GM19455 (cell line): ENCODE data around the gene ASH1L.
"Not testable (repeated sequence)": the region's sequence is repeated elsewhere in the genome, so short reads cannot be mapped to it uniquely, and the experiment has no call there.

Experiments used
- ATAC-seq: cut with Tn5 transposase; IDR thresholded peaks from one replicate; pipeline ENCODE4 v1.9.1; 2021; ENCODE audit not compliant: unreplicated experiment

The ASH1L gene

GRCh38 chr1:155563377-155564022, 897 bp upstream of the ASH1L start:
- ATAC-seq: peak; percentile 35

DNA sequence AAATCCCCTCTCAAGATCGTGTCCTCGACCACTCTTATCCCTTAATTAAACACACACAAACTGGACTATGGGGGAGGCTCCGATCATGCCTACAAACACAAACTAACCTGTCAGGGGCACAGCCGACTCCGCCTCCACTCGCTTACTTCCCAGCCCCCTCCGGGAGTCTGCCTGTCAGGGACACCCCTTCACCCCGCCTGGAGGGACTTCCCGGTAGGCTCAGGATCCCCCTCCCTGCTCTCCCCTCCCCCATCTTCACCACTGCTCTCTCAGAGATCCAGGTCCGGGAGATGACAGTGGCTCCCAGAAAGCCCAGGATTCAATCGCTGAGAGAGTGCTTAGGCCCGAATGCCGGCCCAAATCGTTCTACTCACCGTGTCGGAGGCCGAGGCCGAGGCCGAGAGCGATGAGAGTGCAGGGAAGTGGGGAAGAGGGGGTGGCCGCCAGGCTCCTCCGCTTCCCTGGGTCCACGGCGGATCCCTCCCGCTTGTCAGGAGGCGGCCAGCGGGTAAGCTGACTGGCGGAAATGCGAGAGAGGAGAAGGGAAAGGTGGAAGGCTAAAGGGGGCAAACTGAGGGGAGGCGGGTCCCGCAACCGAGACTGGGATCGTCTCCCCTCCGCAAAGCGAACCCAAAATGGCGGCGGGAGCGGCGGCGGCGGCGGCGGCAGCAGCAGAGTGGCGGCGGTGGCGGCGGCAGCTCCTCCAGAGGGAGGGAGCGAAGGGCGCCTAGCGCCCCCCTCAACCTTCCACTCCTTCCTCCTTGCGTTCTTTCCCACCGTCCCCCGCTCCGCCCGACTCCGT, 623 bp downstream of the ASH1L start:
- peak; percentile 19 for ATAC-seq

- ATAC-seq: no peak
Measured at GRCh38 chr1:155555915-155556314, 6.7 kb downstream of the ASH1L start.

- ATAC-seq: no peak
Measured at GRCh38 chr1:155553349-155553748, 9.3 kb downstream of the ASH1L start.

- ATAC-seq: no peak
Measured at GRCh38 chr1:155548706-155549105, 13.9 kb downstream of the ASH1L start.

DNA sequence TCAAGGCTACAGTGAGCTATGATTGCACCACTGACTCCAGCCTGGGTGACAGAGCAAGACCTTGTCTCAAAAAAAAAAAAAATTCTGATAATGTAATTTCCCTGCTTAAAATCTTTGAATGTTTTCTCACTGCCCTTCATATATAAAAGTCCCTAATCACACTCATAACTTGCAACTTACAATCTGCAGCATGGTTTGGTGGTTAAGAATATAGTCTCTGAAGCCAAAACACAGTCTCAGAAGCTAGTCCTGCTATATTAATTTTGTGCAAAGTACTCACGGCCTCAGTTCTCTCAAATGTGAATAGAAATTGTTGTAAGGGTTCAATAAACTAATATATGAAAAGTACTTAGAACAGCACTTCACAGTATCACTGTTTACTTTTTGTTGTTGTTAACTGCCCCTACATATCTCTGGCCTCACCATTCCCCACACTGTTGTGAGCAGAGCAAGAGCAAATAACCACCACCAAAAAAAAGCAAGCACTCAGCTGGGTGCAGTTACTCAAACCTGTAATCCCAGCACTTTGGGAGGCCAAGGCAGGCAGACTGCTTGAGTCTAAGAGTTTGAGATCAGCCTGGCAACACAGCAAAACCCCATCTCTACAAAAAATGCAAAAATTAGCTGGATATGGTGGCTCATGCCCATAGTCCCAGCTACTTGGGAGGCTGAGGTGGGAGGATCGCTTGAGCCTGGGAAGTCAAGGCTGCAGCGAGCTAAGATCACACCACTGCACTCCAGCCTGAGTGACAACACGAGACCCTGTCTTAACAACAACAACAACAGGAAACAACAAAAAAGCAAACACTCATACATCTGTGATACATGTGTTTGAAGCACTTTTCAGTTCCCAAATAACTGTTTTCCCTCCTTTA, 22.4 kb downstream of the ASH1L start:
- ATAC-seq: no peak

- ATAC-seq: no peak
Measured at GRCh38 chr1:155537193-155537592, 25.4 kb downstream of the ASH1L start.

GRCh38 chr1:155531624-155532023, 31.0 kb downstream of the ASH1L start:
- ATAC-seq: no peak

DNA sequence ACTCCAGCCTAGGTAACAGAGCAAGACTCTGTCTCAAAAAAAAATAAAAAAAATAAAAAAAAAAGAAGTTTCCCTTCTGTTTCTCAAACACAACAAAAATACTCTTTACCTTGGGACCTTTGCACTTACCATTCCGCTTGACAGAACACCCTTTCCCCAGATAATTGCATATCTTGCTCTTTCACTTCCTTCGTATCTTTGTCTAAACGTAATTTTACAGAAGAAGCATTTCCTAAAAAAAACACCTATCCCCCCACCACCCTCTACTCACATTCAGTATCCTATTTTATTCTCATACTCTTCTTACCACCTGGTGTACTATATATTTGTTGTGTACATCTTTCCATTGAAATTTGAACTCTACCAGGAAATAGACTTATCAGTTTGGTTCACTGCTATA, 32.7 kb downstream of the ASH1L start:
- no peak for ATAC-seq

GRCh38 chr1:155529109-155529508, 33.5 kb downstream of the ASH1L start:
- ATAC-seq: no peak

- no peak for ATAC-seq
Measured at GRCh38 chr1:155527677-155528076, 34.9 kb downstream of the ASH1L start.

DNA sequence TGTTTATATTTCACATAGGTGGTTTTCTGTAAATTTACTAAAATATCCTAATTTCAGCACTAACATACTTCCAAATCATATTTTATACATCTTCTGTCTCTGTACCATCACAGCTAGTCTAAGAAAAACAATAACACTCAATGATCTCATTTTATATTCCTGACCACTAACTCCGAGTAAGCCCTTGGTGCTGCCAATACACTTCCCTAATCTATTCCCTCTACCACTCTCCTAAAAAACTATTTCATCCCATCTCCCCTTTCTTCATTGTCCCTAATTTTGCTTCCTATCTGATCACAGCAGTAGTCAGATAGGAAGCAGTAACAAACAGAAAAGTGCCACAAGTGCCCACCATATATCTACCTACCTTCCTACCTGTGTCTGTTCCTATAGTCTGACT, 36.2 kb downstream of the ASH1L start:
- no peak for ATAC-seq

DNA sequence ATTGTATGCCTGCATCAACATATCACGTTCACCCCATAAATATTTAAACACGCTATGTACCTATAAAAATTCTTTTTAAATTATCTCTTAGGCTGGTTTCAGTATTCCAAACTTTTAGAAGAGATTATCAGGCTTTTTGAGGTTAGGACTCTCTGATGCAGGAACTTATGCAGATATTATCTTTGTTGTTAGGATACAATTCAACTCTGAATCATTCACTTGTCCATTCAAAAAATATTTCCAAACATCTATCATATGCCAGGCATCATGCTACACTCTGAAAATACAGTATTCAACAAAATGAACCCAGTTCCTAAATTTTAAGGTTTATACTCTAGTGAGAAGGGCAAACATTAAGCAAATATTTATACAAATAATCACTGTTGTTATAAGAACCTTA, 40.5 kb downstream of the ASH1L start:
- ATAC-seq: no peak

DNA sequence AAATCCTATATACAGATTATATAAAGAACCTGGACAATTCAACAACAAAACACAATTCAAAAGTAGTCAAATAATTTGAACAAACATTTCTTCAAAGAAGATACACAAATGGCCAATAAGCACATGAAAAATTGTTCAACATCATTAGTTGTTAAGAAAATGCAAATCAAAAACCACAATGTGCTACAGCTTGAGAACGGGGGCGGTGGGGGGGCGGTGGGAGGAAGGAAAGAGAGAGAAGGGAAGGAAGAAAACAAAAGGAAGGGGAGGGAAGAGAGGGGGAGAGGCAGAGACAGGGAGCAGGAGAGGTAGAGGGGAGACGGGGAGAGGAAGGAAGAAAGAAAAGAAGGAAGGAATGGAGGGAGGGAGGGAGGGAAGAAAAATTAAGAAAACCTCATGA, 44.1 kb downstream of the ASH1L start:
- no peak for ATAC-seq

- no peak for ATAC-seq
Measured at GRCh38 chr1:155514582-155515187, 47.9 kb downstream of the ASH1L start.

- no peak for ATAC-seq
Measured at GRCh38 chr1:155513300-155513916, 49.2 kb downstream of the ASH1L start.

- not testable (repeated sequence) for ATAC-seq
Measured at GRCh38 chr1:155511385-155511784, 51.2 kb downstream of the ASH1L start.

- ATAC-seq: no peak
Measured at GRCh38 chr1:155509064-155509463, 53.5 kb downstream of the ASH1L start.

DNA sequence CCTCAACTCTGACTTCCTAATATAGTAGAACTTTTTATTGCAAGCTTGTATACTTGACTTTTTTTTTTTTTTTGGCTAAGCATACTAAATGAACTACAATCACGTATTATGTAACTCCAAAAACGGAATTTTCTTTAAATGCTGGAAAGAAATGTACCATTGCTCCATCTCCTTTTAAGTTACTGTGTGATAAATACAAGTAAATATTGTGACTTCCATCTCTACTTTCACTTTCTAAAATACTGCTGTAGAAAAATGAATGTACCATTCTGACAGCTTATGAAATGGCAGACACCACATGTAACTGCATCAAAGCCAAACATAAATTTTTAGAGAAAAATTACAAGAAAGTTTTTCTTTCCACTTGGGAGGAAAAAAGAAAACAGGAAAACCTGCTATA, 54.7 kb downstream of the ASH1L start:
- no peak for ATAC-seq

GRCh38 chr1:155505963-155506362, 56.6 kb downstream of the ASH1L start:
- ATAC-seq: not testable (repeated sequence)

DNA sequence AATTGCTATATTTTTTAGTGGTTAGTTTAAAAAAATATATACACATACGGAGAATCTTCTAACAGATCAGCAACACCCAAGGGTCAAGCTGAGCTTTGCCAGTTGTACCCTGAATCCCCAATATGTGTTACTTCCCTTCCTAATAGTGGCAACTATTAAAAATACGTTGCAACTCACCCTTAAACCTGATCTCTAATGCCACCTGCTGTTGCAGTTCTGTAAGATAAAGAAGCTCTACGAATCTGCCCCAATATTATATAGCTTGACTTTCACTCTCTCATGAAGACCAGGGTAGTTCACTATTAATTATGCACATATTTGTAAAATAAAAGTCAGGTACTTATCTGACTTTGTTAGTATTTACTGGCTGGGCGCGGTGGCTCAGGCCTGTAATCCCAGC, 58.4 kb downstream of the ASH1L start:
- ATAC-seq: no peak
